Epidermal melanocyte (primary cell): ENCODE data around the gene TMEM132C.

Source experiments
- DNase-seq: peaks from one replicate; pipeline ENCODE4 v3.0.0; 2011; ENCODE audit warnings: low spot score; ENCODE audit not compliant: insufficient read length

Gene TMEM132C

DNA sequence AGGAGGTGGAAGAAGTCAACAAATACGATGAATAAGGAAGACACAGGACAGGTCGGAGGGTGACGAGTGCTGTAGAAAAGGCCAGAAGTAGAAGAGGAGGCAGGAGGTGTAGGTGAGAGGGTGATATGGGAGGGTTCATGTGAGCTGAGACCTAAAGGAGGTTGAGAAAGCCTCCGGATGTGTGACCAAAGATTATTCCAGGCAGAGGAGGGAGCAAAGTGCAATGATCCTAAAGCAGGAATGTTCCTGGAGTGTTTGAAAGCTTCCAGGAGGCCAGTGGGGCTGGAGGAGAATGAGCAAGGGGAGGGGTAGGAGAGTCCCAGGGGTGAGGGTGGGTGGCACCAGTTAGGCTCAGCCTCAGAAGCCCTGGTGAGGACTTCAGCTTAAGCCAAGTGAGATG is 340.0 kb downstream of the TMEM132C start:
- DNase-seq: no peak

GRCh38 chr12:128607641-128608040 is 340.7 kb downstream of the TMEM132C start:
- DNase-seq: no peak

- DNase-seq: no peak
Measured at GRCh38 chr12:128609861-128610260, 342.9 kb downstream of the TMEM132C start.

DNA sequence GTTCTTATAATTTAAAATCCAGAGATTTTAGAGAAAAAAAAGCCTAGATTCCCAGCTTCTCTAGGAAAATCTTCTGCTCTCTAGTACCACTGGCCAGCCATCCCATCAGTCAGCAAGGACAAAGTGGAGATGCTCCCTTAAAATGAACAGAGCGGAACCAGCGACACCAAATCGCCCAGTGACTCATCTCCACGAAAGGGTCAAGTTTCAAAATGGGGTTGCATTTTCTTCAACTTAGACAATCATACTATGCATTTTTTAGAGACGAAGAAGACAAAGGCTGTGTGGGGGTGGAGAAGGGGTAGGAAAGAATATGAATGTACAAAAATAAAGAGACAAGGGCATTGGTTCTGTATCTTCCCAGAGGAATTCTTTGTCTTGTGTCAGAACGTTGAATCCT is 344.8 kb downstream of the TMEM132C start:
- DNase-seq: no peak

DNA sequence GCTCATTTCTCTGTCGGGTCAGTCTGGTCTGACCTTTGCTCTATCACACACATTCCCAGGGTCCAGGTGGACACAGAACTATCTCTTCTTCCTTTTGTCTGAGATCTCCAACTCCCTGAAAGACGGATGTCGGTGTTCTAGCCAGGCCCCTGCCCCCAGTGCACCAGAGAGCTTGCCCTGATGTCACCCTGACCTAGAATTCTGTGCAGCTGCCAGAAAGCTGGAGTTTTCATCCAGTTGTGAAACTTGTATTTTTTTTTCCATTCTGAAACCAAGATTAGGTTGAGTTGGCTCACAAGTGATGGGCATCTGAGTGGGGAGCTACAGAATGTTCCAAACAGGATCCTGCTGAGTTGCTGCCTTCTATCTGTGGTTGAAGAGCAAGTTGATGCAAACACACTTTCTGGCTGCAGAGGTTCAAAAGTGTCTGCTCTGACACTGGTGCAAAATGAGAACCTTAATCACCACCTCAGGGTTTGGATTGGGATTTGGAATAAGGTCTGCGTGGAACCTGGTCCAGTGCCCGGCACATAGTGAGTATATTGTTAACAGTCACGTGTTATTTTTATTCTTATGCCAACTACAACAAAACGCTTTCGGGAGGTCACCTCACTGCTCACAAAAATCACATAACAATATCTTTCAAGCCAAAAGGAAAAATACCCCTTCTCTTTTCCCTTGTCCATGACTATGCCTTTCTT is 345.3 kb downstream of the TMEM132C start:
- DNase-seq: no peak

DNA sequence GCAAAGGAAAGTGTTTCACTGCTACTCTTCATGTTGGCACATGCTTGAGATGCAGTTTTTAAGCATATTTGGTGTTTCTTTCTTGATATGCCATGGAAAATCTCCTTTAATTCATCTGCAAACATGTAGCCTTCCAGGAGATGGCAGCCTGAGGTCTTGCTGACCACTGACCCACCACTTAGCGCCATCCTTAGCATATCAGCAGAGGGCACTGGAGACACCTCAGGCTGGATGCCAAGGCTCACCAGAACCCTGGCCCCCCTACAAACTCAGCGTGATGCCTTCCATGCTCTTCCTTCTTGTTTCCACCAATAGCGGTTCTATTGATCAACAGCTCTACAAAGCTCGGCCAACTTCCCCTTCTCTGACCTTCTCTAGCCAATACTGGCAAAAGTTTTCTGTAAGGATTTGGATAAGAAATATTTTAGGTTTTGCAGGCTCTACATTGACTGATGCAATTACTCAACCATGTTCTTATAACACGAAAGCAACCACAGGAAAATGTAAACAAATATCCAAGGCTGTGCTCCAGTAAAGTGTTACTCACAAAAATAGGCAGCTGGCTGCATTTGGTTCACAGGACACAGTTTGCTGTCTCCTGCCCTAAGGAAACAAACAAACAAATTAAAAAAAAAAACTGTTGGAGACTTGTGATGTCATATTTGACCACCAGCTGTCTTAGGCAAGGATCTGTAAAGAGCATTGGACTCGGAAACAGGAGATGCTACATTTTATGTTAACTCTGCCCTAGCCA is 347.0 kb downstream of the TMEM132C start:
- no peak for DNase-seq

DNA sequence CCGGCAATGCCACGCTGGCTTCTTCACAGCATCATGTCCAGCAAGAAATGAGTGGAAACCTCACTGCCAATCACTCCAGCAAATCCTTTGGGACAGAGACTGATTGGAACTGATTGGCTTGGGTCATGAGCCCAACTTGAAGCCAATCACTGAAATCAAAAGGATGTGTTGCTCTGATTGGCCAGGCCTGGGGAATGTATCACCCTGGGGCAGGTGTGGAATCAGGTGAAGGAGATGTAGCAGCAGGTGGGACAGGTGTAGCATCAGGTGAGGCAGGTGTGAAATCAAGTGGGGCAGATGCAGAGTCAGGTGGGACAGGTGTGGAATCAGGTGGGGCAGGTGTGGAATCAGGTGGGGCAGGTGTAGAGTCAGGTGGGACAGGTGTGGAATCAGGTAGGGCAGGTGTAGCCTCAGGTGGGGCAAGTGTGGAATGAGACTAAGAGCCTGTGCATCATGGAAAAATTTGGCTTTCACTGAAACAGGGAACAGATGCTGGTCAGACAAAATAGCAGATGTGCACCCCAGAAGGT is 350.4 kb downstream of the TMEM132C start:
- DNase-seq: no peak

DNA sequence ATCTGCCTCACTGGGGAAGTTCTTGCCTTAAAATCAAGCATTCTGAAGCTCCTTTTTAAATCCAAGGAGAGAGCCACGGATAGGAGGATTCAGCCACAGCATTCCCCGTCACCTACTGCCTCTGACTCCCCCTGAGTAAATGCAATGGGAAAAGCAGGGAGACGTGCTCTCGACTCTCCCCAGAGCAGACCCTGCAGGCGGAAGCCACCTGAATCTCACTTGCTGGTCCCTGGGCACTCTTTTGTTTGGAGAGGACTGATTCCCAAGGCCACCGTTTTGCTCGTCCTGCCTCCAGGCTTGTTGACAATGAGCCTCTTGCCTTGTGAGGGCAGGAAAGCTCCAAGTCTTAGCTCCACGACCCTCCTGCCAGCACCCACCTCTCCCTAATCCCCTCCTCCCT is 352.3 kb downstream of the TMEM132C start:
- DNase-seq: no peak

GRCh38 chr12:128621304-128621703 is 354.3 kb downstream of the TMEM132C start:
- DNase-seq: no peak

DNA sequence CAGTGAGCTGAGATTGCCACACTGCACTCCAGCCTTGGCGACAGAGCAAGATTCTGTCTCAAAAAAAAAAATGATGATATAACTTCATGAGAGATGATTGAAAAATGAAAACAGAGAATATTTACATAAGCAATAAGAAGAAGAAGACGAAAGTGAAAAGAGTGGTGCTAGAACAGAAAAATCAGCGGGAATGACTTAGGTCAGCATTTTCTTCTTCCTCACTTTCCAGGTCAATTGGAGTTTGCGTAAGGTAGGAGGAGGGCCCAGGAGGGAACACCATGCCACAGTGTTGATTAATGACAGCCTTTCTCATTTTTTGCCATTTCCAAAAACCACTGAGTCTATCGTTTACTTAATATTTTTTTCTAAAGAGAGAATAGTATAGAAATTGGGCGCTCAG is 356.8 kb downstream of the TMEM132C start:
- no peak for DNase-seq

DNA sequence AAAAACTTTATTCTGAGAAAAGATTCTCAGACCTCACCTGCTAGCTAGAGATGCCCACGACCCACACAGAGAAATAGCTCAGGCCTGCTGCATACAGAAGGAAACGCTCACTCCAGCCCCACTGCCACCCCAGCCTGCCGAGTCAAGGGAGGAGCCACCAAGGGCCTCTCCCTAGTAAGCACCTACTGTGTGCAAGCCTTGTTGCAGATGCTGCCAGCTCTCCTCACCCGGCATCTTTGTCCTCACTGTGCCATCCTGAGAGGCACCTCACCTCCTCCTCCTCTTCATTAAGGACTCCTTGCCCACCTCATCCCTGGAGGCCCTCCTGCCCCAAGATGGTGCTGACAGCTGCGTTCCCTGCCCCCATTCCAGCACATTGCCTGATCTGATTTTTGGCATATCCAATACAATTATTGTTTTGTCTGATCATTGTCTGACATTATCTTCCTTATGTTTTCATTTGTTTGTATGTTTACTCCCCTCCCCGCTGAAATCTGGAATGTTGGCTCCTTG is 359.9 kb downstream of the TMEM132C start:
- DNase-seq: no peak

DNA sequence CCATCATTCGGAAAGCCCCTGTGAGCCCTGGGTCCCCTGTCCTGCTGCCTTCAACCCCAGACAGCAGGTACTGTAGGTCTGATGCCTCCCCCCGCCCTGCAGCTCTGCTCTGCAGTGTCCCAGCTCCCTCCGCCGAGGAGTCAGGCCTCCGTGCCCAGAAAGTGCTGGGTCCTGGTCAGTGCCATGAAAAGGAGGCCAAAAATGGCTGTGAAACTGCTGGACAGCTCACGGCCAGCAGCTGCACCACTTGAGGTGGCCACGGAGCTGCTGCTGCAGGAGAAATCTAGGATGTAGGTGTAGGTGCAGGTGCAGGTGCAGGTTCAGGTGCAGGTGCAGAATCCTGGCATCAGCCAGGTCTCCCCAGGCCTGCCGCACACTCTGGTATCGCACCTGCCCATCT is 360.7 kb downstream of the TMEM132C start:
- DNase-seq: no peak

DNA sequence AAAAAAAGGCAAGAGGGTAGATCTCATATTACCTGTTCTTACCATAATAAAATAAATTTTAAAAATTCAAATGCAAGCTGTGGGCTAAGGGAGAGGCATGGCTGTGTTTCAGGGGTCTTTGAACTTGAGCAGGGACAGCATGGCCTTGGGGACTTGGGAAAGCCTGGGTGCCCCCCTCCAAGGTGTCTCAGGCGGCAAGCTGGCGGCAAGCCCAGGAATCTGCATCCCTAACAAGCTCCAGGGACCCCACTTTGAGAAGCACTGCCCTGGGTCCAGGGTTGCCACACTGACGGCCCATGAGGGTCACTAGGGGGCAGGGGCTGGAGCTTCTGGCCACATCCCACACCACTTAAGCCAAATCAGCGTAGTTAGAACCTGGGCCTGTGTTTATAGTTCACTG is 363.0 kb downstream of the TMEM132C start:
- no peak for DNase-seq

DNA sequence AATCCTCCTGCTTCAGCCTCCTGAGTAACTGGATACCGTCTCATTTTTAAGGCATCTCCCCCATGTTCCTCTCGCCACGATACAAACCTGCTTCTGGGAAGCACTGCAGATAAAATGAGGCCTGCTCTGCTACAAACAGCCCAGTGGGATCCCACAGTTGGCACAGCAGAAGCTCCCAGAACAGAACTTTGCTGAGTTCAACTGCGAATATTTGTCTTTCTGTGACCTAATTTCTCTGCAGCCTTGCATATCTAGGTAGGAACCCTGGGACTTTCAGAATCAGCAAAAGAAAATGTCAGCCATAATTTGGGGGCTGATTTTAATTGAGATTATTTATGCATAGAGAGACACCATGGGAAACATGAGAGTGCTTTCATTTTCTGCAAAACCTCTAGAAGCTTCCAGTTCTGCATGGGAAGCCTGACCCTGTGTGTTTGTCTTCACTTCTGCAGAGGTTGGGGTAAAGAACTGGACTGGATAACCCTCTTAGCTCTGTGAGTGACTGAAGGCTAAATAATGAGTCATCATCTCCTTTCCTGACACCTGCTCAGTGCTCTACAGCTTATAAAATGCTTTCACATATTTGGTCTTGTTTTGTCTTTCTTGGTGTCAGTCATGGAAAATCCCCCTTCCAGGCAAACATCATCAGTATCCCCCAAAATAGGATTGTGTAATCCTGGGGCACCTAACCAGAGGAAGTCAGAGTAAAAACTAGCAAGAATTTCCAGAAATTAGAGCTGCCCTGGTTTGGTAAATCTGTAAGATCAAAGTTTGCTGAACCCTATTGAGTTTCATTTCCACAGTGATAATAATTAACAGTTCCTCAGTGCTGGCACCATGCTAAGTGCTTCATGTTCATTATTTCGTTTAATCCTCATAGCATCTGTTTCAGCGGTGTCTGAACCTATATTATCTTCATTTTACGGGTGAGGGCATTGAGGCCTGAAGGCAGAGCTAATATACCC is 371.0 kb downstream of the TMEM132C start:
- no peak for DNase-seq

GRCh38 chr12:128639089-128639488 is 372.1 kb downstream of the TMEM132C start:
- DNase-seq: no peak

- DNase-seq: no peak
Measured at GRCh38 chr12:128643155-128643554, 376.2 kb downstream of the TMEM132C start.

GRCh38 chr12:128644664-128645296 is 377.8 kb downstream of the TMEM132C start:
- DNase-seq: no peak

DNA sequence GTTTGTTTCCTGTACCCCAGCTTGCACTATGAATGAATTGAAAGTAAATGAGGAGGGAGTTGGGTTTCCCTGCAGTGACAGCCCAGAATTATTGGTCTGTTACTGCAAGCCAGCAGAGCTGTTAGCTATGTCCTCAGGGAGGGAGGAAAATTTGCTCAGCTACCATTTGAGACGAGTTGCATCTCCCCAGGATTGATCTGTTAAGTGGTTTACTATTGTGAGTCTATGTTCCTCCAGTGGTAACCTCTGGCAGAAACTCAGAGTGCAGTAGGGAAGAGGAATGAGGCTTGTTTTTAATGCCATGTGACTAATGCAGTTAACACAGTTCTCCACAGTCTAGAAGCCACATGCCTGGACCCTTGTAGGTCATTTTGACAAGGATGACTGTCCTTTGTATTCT is 382.9 kb downstream of the TMEM132C start:
- DNase-seq: no peak

DNA sequence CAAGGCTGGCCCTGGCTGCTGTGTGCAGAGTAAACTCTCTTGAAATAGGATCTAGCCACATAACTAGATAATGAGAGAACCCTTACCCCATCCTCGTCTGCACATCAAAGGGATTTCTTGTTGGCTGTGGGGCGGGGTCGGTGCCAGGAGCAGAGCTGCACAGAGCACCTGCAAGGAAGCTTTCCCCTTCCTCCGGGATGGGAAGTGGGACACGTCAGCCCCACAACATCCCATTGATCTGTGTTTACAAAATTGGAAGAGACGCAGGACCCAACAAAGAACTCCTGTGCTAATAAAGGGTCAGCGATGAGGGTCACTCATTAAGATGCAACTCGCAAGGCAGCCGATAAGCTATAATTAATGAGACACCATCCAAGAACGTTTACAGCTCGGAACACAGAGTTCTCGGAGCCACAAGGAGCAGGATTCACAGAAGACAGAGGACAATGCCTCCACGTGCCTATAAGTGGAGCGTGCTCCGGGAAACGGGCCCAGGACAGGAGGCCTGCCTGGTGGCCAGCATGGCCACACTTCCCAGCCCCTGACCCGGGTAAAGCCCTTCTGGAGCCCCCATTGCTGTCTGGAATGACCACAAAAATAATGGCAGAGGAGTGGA is 385.3 kb downstream of the TMEM132C start:
- no peak for DNase-seq

- no peak for DNase-seq
Measured at GRCh38 chr12:128654468-128654867, 387.5 kb downstream of the TMEM132C start.
